NCI-H1930 (cell line): ENCODE results near the gene SLC1A5.
"Not testable (repeated sequence)": the region's sequence is repeated elsewhere in the genome, so short reads cannot be mapped to it uniquely, and the experiment has no call there.

Source experiments
- DNase-seq, 2 experiments: peaks; one replicate each; lab custom pipeline; 2025; lab: John Stamatoyannopoulos, UW

The SLC1A5 gene

GRCh38 chr19:46798713-46799112 is 10.3 kb upstream of the SLC1A5 start:
- DNase-seq: no peak

GRCh38 chr19:46797881-46798280 is 9.5 kb upstream of the SLC1A5 start:
- DNase-seq: no peak

- DNase-seq: no peak
These were observed 3.5 kb upstream of the SLC1A5 start for GRCh38 chr19:46791944-46792343.

- no peak for DNase-seq
These were observed 977 bp upstream of the SLC1A5 start for GRCh38 chr19:46789371-46789770.

GRCh38 chr19:46788968-46789338 is 559 bp upstream of the SLC1A5 start:
- DNase-seq: no peak

GRCh38 chr19:46787331-46788261 is 798 bp downstream of the SLC1A5 start:
- peak in 1 of 2 experiments; percentile 20 for DNase-seq

GRCh38 chr19:46787040-46787330 is 1.4 kb downstream of the SLC1A5 start:
- DNase-seq: no peak

GRCh38 chr19:46786236-46787039 is 2.0 kb downstream of the SLC1A5 start:
- no peak for DNase-seq

- no peak for DNase-seq
These were observed 2.5 kb downstream of the SLC1A5 start for GRCh38 chr19:46785980-46786235.

- no peak for DNase-seq
These were observed 3.1 kb downstream of the SLC1A5 start for GRCh38 chr19:46785054-46785979.

GRCh38 chr19:46784262-46785053 is 3.9 kb downstream of the SLC1A5 start:
- DNase-seq: no peak

- no peak for DNase-seq
These were observed 4.7 kb downstream of the SLC1A5 start for GRCh38 chr19:46783670-46784069.

- no peak for DNase-seq
These were observed 5.9 kb downstream of the SLC1A5 start for GRCh38 chr19:46782355-46783019.

GRCh38 chr19:46777956-46778645 is 10.3 kb downstream of the SLC1A5 start:
- DNase-seq: not testable (repeated sequence)

GRCh38 chr19:46776927-46777911 is 11.2 kb downstream of the SLC1A5 start:
- DNase-seq: no peak

GRCh38 chr19:46775642-46776258 is 12.6 kb downstream of the SLC1A5 start:
- no peak for DNase-seq

GRCh38 chr19:46773018-46773399 is 15.4 kb downstream of the SLC1A5 start:
- DNase-seq: no peak

- no peak for DNase-seq
These were observed 16.0 kb downstream of the SLC1A5 start for GRCh38 chr19:46772170-46773017.
